Measurements from ENCODE around the gene G6PC1.
"Not testable (repeated sequence)": the region's sequence is repeated elsewhere in the genome, so short reads cannot be mapped to it uniquely, and the experiment has no call there.

G6PC1 gene

DNA sequence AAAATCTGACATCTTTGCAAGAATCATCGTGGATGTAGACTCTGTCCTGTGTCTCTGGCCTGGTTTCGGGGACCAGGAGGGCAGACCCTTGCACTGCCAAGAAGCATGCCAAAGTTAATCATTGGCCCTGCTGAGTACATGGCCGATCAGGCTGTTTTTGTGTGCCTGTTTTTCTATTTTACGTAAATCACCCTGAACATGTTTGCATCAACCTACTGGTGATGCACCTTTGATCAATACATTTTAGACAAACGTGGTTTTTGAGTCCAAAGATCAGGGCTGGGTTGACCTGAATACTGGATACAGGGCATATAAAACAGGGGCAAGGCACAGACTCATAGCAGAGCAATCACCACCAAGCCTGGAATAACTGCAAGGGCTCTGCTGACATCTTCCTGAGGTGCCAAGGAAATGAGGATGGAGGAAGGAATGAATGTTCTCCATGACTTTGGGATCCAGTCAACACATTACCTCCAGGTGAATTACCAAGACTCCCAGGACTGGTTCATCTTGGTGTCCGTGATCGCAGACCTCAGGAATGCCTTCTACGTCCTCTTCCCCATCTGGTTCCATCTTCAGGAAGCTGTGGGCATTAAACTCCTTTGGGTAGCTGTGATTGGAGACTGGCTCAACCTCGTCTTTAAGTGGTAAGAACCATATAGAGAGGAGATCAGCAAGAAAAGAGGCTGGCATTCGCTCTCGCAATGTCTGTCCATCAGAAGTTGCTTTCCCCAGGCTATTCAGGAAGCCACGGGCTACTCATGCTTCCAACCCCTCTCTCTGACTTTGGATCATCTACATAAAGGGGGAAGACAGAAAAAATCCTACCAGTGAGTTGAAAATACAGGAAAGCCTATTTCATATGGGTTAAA lies at the start of gene G6PC1:
Gene G6PC1, plus strand, starts transcription at position 340 of the 872 bp plus-strand sequence. Its CDS starts 78 bp downstream, at position 418.
- DNase-seq (ENCODE audit: low spot score) = no peak

DNA sequence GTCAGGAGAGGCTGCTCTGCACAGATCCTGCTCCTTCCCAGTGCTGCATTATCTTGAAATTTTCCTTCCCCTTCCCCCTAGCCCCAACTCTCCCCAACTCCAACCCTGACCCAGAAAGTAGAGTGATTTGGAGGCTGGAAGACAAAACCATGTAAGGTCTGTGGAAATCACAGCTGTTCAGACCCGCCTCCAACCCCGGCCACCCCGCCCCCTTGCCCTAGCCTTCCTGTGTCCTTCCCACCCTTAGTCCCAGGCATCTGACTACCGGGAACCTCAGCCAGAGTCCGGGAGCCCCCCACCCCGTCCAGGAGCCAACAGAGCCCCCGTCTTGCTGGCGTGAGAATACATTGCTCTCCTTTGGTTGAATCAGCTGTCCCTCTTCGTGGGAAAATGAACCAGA lies 49.6 kb upstream of the G6PC1 start, which contains the start of gene AOC3:
Gene AOC3, plus strand, starts transcription at position 246 of the 400 bp plus-strand sequence. Its CDS starts 145 bp downstream, at position 391.
- DNase-seq (ENCODE audit: low spot score) = no peak

DNA sequence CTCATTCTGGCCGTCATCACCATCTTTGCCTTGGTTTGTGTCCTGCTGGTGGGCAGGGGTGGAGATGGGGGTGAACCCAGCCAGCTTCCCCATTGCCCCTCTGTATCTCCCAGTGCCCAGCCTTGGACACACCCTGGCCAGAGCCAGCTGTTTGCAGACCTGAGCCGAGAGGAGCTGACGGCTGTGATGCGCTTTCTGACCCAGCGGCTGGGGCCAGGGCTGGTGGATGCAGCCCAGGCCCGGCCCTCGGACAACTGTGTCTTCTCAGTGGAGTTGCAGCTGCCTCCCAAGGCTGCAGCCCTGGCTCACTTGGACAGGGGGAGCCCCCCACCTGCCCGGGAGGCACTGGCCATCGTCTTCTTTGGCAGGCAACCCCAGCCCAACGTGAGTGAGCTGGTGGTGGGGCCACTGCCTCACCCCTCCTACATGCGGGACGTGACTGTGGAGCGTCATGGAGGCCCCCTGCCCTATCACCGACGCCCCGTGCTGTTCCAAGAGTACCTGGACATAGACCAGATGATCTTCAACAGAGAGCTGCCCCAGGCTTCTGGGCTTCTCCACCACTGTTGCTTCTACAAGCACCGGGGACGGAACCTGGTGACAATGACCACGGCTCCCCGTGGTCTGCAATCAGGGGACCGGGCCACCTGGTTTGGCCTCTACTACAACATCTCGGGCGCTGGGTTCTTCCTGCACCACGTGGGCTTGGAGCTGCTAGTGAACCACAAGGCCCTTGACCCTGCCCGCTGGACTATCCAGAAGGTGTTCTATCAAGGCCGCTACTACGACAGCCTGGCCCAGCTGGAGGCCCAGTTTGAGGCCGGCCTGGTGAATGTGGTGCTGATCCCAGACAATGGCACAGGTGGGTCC lies 49.0 kb upstream of the G6PC1 start:
- not testable (repeated sequence) for DNase-seq (ENCODE audit: low spot score)

DNA sequence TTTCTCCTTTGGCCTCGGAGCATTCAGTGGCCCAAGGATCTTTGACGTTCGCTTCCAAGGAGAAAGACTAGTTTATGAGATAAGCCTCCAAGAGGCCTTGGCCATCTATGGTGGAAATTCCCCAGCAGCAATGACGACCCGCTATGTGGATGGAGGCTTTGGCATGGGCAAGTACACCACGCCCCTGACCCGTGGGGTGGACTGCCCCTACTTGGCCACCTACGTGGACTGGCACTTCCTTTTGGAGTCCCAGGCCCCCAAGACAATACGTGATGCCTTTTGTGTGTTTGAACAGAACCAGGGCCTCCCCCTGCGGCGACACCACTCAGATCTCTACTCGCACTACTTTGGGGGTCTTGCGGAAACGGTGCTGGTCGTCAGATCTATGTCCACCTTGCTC lies 48.2 kb upstream of the G6PC1 start:
- no peak for DNase-seq (ENCODE audit: low spot score)

DNA sequence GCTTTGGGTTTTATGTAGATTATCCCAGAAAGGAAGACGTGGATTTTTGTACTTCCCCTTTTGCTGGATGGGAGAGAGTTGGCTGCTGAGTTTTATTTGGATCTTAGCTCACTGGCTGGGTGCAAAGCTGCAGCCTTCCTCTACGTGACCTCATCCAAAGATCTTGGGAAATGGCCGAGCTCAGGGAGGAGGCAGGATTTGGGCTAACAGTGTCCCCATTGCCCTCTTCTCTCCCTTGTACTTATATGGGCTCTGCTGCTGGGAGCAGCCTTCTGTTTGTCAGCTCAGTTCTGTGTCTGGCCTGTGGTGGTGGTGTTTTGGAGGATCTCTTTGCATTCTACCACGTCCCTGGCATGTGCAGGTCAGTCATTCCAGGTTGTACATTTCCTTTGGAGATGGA lies 47.6 kb upstream of the G6PC1 start:
- no peak for DNase-seq (ENCODE audit: low spot score)

DNA sequence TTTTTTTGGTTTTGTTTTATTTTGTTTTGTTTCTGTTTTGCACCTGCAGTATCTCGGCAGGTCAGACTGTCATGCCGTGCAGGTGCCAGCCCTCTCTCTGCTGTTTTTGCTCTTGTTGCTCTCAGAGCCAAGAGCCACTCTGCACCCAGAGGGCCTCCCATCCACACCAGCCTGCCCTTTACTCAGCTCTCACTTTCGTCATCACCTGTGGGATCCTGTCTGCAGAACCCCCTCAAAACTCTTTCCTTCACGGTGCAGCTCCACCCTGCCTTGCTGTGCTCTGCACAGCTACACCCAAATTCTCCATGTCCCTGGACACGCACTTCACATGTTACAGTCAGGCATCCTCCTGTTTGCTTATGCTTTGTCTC lies 47.0 kb upstream of the G6PC1 start:
- no peak for DNase-seq (ENCODE audit: low spot score)

DNA sequence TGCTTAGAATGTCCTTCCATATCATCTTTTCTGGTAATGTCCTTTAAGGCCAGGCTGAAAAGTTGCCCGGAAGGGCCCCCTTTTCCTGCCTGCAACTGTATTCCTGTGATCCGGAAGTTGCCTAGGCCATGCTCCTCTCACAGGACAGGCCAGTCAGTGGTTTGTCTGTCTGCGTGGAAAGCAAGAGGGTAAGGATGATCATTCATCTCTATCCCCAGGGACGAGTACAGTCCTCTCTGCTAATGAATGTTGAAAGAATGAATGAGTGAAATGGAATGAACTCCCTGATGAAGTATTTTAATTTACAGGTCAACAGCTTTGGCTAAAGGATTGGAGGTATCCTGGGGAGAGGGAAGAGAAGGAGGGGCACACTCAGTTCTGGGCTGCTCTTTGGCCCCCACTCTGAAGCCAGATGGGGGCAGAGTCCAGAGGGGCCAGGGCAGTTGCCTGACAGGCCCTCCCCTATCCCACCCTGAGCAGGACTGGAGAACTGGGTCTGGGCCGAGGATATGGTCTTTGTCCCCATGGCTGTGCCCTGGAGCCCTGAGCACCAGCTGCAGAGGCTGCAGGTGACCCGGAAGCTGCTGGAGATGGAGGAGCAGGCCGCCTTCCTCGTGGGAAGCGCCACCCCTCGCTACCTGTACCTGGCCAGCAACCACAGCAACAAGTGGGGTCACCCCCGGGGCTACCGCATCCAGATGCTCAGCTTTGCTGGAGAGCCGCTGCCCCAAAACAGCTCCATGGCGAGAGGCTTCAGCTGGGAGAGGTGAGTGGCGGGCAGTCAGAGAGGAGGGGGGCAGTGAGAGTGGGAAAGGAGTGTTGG lies 46.4 kb upstream of the G6PC1 start:
- DNase-seq (ENCODE audit: low spot score) = no peak

DNA sequence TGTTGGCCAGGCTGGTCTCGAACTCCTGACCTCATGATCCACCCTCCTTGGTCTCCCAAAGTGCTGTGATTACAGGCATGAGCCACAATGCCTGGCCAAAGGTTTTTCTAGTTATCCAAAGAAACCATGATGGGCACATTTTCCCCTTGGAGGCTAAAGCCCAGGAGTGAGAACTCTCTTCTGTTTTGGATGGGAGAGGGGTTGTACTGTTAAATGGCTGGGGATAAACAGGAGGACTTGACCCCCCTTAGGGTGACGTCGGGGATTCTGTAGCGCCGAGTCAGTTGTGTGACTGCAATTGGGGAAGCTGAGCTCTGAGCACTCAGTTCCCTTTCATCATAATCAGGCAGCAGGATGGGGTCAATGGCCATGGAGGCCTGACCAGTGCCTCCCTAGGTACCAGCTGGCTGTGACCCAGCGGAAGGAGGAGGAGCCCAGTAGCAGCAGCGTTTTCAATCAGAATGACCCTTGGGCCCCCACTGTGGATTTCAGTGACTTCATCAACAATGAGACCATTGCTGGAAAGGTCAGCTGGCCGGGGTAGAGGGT lies 45.5 kb upstream of the G6PC1 start:
- DNase-seq (ENCODE audit: low spot score) = no peak

DNA sequence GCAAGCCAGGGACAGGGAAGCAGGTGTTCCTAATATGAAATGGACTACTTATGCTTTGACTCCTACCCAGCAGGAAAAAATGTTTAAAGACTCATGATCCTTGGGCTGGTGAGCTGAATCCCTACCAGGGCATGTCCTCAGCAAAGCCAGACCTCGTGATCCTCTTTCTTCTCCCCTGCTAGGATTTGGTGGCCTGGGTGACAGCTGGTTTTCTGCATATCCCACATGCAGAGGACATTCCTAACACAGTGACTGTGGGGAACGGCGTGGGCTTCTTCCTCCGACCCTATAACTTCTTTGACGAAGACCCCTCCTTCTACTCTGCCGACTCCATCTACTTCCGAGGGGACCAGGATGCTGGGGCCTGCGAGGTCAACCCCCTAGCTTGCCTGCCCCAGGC lies 44.5 kb upstream of the G6PC1 start:
- DNase-seq (ENCODE audit: low spot score) = not testable (repeated sequence)

DNA sequence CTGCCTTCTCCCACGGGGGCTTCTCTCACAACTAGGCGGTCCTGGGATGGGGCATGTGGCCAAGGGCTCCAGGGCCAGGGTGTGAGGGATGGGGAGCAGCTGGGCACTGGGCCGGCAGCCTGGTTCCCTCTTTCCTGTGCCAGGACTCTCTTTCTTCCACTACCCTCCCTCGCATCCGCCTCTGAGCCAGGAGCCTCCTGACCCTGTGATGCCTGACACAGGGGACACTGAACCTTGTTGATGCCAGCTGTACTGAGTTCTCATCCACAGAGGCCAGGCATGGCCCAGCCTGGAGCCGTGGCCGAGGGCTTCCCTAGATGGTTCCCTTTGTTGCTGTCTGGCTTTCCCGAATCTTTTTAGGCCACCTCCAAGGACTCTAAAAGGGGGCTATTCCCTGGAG lies 44.1 kb upstream of the G6PC1 start:
- DNase-seq (ENCODE audit: low spot score) = not testable (repeated sequence)

DNA sequence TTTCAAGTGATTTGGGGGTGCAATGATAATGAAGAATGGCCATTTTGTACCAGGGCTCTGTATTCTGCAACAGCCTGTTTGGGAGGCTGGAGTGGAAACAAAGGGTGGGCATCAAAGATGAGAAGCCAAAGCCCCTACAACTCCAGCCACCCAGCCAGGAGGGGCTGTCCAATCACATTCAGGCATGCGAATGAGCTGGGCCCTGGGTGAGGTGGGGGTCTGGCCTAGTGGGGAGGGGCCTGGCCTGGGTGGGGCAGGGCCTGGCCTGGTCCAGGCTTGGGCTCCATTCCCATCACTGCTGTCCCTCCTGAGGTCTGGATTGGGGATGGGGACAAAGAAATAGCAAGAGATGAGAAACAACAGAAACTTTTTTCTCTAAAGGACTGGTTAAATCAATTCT lies 43.2 kb upstream of the G6PC1 start:
- DNase-seq (ENCODE audit: low spot score) = peak; percentile 70

DNA sequence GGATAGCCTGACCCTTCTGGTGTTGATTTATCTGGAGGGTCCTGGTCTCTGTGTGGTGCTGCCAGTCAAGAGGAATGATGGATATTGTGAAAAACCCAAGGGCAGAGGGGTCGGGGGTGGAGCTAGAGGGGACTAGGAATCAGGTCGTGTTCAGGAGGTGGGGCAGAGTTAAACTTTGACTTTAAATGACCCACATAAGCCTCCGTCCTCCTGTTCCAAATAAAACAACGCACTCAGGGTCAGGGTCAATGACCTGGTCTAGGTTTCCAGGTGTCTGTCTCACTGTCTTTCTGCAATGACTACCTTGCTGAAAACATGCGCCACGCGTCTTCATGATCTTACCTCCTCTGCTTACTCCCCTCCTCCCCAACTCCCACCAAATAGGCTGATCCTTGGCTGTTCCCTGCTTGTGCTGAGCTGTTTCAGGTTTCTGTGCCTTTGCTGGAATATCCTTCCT lies 34.9 kb upstream of the G6PC1 start:
- DNase-seq (ENCODE audit: low spot score) = no peak

DNA sequence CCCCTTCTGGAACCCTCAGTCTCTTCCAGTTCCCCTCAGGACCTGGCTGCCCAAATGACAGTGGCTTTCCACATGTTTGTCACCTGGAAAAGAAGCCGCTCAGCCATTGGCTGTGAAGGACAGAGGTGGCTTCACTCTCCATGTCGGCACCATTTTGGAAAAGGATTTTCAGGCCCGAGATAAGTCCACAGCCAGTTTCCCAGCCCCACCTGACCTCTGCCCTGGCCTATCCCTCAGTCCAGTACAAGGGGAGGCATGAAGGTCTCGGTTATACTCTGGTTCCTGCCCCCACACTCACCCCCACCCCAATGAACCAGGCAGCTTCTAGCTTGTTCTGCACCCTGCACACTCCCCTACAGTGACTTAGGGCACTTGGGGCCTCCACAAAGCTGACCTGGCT lies 34.4 kb upstream of the G6PC1 start:
- DNase-seq (ENCODE audit: low spot score) = no peak

DNA sequence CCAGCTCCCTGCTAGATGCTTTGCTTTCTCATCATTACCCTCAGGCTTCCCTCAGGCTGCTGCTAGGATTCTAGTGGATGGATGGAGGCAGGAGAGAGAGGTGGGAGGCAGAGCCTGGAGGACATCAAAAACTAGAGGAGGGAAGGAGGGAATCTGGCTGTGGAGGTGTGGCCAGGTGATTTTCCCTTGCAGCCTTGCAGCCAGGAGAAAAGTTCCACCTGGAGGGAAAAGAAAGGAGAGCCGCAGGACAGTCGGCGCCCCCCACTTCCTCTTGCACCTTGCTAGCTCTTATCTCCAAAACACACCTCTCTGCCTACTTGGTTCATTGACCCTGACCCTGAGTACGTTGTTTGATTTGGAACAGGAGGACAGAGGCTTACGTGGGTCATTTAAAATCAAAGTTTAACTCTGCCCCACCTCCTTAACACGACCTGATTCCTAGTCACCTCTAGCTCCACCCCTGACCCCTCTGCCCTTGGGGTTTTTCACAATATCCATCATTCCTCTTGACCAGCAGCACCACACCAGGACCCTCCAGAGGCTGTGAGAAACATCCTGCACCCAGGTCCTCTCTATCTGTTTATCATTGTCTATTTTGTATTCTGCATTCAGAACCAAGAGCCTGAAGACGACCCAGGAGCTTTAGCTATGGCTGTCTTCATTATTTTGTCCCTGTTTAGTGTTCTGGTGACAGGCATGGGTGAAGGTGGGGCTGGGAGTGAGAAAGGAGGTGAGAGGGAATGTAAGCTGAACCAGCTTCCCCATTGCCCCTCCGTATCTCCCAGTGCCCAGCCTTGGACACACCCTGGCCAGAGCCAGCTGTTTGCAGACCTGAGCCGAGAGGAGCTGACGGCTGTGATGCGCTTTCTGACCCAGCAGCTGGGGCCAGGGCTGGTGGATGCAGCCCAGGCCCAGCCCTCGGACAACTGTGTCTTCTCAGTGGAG lies 33.7 kb upstream of the G6PC1 start:
- DNase-seq (ENCODE audit: low spot score) = no peak

DNA sequence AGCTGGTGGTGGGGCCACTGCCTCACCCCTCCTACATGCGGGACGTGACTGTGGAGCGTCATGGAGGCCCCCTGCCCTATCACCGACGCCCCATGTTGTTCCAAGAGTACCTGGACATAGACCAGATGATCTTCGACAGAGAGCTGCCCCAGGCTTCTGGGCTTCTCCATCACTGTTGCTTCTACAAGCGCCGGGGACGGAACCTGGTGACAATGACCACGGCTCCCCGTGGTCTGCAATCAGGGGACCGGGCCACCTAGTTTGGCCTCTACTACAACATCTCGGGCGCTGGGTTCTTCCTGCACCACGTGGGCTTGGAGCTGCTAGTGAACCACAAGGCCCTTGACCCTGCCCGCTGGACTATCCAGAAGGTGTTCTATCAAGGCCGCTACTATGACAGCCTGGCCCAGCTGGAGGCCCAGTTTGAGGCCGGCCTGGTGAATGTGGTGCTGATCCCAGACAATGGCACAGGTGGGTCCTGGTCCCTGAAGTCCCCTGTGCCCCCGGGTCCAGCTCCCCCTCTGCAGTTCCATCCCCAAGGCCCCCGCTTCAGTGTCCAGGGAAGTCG lies 32.8 kb upstream of the G6PC1 start:
- DNase-seq (ENCODE audit: low spot score) = not testable (repeated sequence)

DNA sequence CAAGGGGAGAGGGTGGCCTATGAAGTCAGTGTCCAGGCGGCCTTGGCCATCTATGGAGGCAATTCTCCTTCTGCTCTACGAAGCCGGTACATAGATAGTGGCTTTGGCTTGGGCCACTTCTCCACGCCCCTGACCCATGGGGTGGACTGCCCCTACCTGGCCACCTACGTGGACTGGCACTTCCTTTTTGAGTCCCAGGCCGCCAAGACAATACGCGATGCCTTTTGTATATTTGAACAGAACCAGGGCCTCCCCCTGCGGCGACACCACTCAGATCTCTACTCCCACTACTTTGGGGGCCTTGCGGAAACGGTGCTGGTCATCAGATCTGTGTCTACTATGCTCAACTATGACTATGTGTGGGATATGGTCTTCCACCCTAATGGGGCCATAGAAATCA lies 32.3 kb upstream of the G6PC1 start:
- no peak for DNase-seq (ENCODE audit: low spot score)

DNA sequence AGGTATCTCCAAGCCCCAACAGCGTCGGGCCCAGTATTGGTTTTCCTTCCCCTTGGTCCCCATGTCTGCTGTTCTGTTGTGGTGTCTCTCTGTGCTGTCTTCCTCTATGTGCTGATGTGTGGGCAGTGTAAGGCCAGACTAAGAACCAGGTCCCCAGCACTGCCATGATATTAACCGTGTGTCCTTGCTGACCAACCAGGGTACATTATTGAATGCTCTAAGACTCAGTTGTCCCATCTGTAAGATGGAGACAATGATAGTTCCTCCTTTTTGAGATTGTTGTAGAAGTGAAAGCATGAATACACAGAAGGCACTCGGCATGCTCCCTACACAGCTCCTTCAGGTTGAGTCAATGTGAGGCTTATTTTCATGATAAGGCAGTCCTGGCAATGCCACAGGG lies 29.0 kb upstream of the G6PC1 start:
- DNase-seq (ENCODE audit: low spot score) = no peak

DNA sequence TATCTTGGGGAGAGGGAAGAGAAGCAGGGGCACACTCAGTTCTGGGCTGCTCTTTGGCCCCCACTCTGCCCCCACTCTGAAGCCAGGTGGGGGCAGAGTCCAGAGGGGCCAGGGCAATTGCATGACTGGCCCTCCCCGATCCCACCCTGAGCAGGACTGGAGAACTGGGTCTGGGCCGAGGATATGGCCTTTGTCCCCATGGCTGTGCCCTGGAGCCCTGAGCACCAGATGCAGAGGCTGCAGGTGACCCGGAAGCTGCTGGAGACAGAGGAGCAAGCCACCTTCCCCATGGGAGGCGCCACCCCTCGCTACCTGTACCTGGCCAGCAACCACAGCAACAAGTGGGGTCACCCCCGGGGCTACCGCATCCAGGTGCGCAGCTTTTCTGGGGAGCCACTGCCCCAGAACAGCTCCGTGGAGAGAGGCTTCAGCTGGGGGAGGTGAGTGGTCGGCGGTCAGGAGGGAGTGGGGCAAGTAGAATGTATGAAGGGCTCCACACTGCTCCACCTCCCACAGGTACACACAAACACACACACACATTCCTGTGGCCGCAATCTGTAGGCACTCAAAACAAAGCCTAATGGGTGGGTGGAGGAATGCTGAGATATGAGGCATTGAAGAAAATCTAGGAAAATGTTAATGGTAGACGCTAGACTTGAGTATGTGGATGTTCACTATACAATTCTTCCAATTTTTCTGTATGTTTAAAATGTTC lies 28.2 kb upstream of the G6PC1 start:
- DNase-seq (ENCODE audit: low spot score) = no peak

DNA sequence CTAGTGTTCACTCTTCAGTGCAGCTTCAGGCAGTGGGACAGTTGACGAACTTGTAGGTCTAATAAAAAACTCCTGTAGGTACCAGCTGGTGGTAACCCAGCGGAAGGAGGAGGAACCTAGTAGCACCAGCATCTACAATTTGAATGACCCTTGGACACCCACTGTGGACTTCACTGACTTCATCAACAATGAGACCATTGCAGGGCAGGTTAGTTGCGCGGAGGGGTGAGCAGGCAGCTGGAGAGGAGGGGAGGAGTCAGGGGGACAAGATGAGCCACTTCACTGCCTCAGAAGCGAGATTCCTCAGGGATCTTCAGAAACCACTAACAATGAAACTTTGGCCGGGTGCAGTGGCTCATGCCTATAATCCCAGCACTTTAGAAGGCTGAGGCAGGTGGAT lies 27.3 kb upstream of the G6PC1 start:
- DNase-seq (ENCODE audit: low spot score) = no peak

Data from iPS-NIHi11 (cell line).